Activated naive CD4-positive, alpha-beta T cell treated with anti-CD3 and anti-CD28 coated beads, Interleukin-2, amount 50 U/mL, for 72 hours (primary cell): ENCODE data around the gene KRI1. TPM values are rescaled to one million over a fixed set of nuclear protein-coding genes. Genes with fewer than 3 reads are reported as not detected.

Experiments used
- ATAC-seq, 2 donors: fragments of 150-1000 bp; cut with Tn5 transposase; 2 replicates each; pipeline ENCODE4 v1.10.0; 2021; ENCODE audit warnings: mild to moderate bottlenecking in 2 of 2, moderate library complexity in 2 of 2
- DNase-seq, 2 donors: peaks; one replicate each; pipeline ENCODE4 v3.0.0; 2021 to 2022; ENCODE audit warnings: low spot score in 2 of 2
- H3K27ac Mint-ChIP-seq, 2 donors: one replicate each; pipeline ENCODE4 v1.8.0; 2022; ENCODE audit warnings: mild to moderate bottlenecking in 2 of 2, mixed read lengths in 2 of 2
- H3K36me3 Mint-ChIP-seq, 2 donors: one replicate each; pipeline ENCODE4 v1.8.0; 2022; ENCODE audit warnings: mixed read lengths in 2 of 2
- H3K9me3 Mint-ChIP-seq, 2 donors: one replicate each; pipeline ENCODE4 v1.8.0; 2022; ENCODE audit warnings: mixed read lengths in 2 of 2
- total RNA-seq, 2 donors: library from RNA; stranded (reverse); gene quantifications; one replicate each; pipeline ENCODE4 v1.2.3, GENCODE V29; 2022

Gene KRI1
- total RNA-seq, 2 donors from 2014 or later = 55.6 to 62.7 TPM

GRCh38 chr19:10517361-10517759 is 48.5 kb downstream of the KRI1 start, which contains the start of gene S1PR5:
Gene S1PR5, minus strand, starts transcription at chr19:10517447. Its CDS starts 2,436 bp downstream, at chr19:10515011.
- DNase-seq (no peak), ATAC-seq (peak; percentile 27 to 41)
- Mint-ChIP-seq H3K36me3 (peaks cover 0 to 12% of the 10 kb centered on the region in 2 donors), H3K27ac (no peak within 1 kb of the TSS), H3K9me3 (no peaks in the 10 kb centered on the region)

GRCh38 chr19:10516671-10517286 is 49.0 kb downstream of the KRI1 start:
- no peak overlapping the region for H3K27ac Mint-ChIP-seq
- no peak for ATAC-seq

GRCh38 chr19:10516064-10516385 is 49.8 kb downstream of the KRI1 start:
- no peak for ATAC-seq

More at GRCh38 chr19:10516671-10517286, 49.0 kb downstream of the KRI1 start:
- Mint-ChIP-seq H3K36me3 (peaks cover 0 to 12% of the 10 kb centered on the region in 2 donors), H3K9me3 (no peaks in the 10 kb centered on the region)
- no peak for DNase-seq

GRCh38 chr19:10514211-10515145 is 51.3 kb downstream of the KRI1 start:
- peaks cover 0 to 12% of the 10 kb centered on the region in 2 donors for H3K36me3 Mint-ChIP-seq
- ATAC-seq (peak in 1 of 2 donors; percentile 72), DNase-seq (peak in 1 of 2 donors; percentile 63)
- H3K9me3 Mint-ChIP-seq = no peaks in the 10 kb centered on the region
- no peak overlapping the region for H3K27ac Mint-ChIP-seq

More at GRCh38 chr19:10516064-10516385, 49.8 kb downstream of the KRI1 start:
- H3K9me3 Mint-ChIP-seq = no peaks in the 10 kb centered on the region
- no peak overlapping the region for H3K27ac Mint-ChIP-seq
- DNase-seq = no peak
- peaks cover 0 to 12% of the 10 kb centered on the region in 2 donors for H3K36me3 Mint-ChIP-seq

- DNase-seq (no peak), ATAC-seq (no peak)
- Mint-ChIP-seq H3K36me3 (peaks cover 0 to 12% of the 10 kb centered on the region in 2 donors), H3K9me3 (no peaks in the 10 kb centered on the region), H3K27ac (no peak overlapping the region)
Observed at GRCh38 chr19:10513223-10513622, 52.6 kb downstream of the KRI1 start.

- H3K9me3 Mint-ChIP-seq = no peaks in the 10 kb centered on the region
- ATAC-seq = no peak
- peak; percentile 69 to 81 for DNase-seq
- H3K27ac Mint-ChIP-seq = no peak overlapping the region
- H3K36me3 Mint-ChIP-seq = peaks cover 0 to 7% of the 10 kb centered on the region in 2 donors
Observed at GRCh38 chr19:10510301-10510802, 55.5 kb downstream of the KRI1 start.

GRCh38 chr19:10508707-10509106 is 57.1 kb downstream of the KRI1 start:
- H3K36me3 Mint-ChIP-seq = peaks cover 0 to 7% of the 10 kb centered on the region in 2 donors
- H3K27ac Mint-ChIP-seq = peak overlapping the region; percentile 89 to 94
- peak; percentile 80 to 93 for ATAC-seq

GRCh38 chr19:10508036-10508435 is 57.8 kb downstream of the KRI1 start:
- Mint-ChIP-seq H3K36me3 (no peaks in the 10 kb centered on the region), H3K9me3 (no peaks in the 10 kb centered on the region), H3K27ac (no peak overlapping the region)
- no peak for DNase-seq
- ATAC-seq = no peak

More at GRCh38 chr19:10508707-10509106, 57.1 kb downstream of the KRI1 start:
- H3K9me3 Mint-ChIP-seq = no peaks in the 10 kb centered on the region
- peak; percentile 39 to 80 for DNase-seq

GRCh38 chr19:10505583-10506229 is 60.1 kb downstream of the KRI1 start:
- Mint-ChIP-seq H3K9me3 (no peaks in the 10 kb centered on the region), H3K36me3 (peaks cover 11 to 12% of the 10 kb centered on the region in 2 donors), H3K27ac (no peak overlapping the region)
- DNase-seq (peak; percentile 74 to 90), ATAC-seq (peak; percentile 10 to 33)

Other genes with a start within 250 kb of the KRI1 start
- gene FDX2, start 250.0 kb downstream of the KRI1 start, total RNA-seq = 10 to 100 TPM in 1 of 2 donors, 1 to 10 TPM in 1; 8.1 to 16.7 TPM
- gene RAVER1, start 232.5 kb downstream of the KRI1 start, total RNA-seq = 100 to 1,000 TPM in 1 of 2 donors, 10 to 100 TPM in 1; 52.5 to 101 TPM
- 100 to 1,000 TPM; 143 to 145 TPM for gene ICAM3, start 226.4 kb downstream of the KRI1 start, total RNA-seq
- 100 to 1,000 TPM; 164 to 232 TPM for gene TYK2, start 185.4 kb downstream of the KRI1 start, total RNA-seq
- 100 to 1,000 TPM; 140 to 188 TPM for gene CDC37, start 162.5 kb downstream of the KRI1 start, total RNA-seq
- gene PDE4A, start 145.5 kb downstream of the KRI1 start, total RNA-seq = 1 to 10 TPM; 2.7 to 5.0 TPM
- 10 to 100 TPM; 68.2 to 68.4 TPM for gene KEAP1, start 62.7 kb downstream of the KRI1 start, total RNA-seq
- under 1 TPM; 0.23 to 0.27 TPM for gene S1PR5, start 48.6 kb downstream of the KRI1 start, total RNA-seq
- 10 to 100 TPM; 21.0 to 67.4 TPM for gene ATG4D, start 22.1 kb downstream of the KRI1 start, total RNA-seq
- gene CDKN2D, start 3.0 kb upstream of the KRI1 start, total RNA-seq = 100 to 1,000 TPM in 1 of 2 donors, 10 to 100 TPM in 1; 43.4 to 248 TPM
- gene AP1M2, start 21.3 kb upstream of the KRI1 start, total RNA-seq = not detected
- gene SLC44A2, start 59.5 kb upstream of the KRI1 start, total RNA-seq = 10 to 100 TPM; 81.3 to 92.0 TPM
- gene ILF3, start 88.3 kb upstream of the KRI1 start, total RNA-seq = 100 to 1,000 TPM; 372 to 377 TPM
- 10 to 100 TPM; 47.4 to 48.4 TPM for gene QTRT1, start 135.4 kb upstream of the KRI1 start, total RNA-seq
- gene DNM2, start 152.1 kb upstream of the KRI1 start, total RNA-seq = 100 to 1,000 TPM; 191 to 219 TPM